GM12873 (cell line): Measurements from ENCODE around the gene RNF121.

ENCODE experiments used
- TF ChIP-seq, protein P1 (sequence below): IDR thresholded peaks from 2 replicates; pipeline ENCODE4 v1.5.1; 2012; ENCODE audit warnings: low read depth, mild to moderate bottlenecking, moderate library complexity, low read length, control low read depth; ENCODE audit not compliant: insufficient read depth; ENCODE audit errors: missing control alignments

Gene RNF121

DNA sequence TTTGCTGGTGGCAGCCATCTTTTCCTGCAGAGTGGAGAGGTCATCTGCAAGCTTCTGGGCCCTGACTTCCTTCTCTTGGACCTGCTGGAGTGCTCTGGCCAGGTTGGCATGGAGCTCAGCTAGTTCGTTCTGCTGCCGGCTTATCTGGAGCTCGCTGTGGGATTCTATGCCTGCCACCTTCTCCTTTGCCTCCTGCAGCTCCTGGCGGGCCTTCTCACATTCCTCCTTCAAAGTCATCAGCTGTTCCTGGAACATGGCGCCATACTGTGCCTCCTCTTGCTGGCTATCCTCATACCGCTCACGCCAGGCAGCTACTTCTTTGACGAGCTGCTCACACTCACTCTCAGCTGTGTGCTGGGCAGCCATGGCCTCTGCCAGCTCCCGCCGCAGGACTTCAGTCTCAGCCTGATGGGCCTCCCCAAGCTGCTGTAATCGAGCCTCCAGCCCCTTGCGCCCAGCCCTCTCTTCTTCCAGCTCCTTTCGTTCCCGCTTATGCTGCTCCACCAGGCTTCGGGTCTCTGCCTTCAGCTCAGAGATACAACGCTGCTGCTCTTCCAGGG is 86.0 kb downstream of the RNF121 start:
- TF ChIP-seq, protein P1, sequence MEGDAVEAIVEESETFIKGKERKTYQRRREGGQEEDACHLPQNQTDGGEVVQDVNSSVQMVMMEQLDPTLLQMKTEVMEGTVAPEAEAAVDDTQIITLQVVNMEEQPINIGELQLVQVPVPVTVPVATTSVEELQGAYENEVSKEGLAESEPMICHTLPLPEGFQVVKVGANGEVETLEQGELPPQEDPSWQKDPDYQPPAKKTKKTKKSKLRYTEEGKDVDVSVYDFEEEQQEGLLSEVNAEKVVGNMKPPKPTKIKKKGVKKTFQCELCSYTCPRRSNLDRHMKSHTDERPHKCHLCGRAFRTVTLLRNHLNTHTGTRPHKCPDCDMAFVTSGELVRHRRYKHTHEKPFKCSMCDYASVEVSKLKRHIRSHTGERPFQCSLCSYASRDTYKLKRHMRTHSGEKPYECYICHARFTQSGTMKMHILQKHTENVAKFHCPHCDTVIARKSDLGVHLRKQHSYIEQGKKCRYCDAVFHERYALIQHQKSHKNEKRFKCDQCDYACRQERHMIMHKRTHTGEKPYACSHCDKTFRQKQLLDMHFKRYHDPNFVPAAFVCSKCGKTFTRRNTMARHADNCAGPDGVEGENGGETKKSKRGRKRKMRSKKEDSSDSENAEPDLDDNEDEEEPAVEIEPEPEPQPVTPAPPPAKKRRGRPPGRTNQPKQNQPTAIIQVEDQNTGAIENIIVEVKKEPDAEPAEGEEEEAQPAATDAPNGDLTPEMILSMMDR = no peak

DNA sequence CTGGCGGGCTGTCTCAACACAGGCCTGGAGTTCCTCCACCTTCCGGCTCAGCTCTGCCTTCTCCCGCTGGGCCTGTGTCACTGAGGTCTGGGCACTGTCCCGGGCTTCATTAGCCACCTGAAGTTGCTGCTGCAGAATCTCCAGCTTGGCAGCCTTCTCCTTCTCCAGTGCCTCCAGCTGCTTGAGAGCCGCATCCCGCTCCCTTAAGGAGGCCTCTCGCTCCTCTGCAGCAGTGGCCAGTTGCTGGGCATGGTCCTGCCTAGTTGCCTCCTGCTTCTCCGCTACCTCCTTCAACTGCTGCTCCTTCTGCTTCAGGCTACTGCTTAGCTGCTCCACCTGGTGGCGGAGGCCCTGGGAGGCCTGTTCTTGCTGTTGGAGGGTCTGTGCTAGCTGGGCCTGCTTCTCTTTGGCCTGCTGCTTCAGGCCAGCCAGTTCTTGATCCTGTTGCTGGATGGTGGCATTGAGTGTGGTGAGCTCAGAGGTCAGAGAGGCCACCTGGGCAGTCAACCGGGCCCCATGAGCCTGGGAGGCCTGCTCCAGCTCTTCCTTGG is 86.7 kb downstream of the RNF121 start:
- TF ChIP-seq, protein P1 = peak; percentile 62

DNA sequence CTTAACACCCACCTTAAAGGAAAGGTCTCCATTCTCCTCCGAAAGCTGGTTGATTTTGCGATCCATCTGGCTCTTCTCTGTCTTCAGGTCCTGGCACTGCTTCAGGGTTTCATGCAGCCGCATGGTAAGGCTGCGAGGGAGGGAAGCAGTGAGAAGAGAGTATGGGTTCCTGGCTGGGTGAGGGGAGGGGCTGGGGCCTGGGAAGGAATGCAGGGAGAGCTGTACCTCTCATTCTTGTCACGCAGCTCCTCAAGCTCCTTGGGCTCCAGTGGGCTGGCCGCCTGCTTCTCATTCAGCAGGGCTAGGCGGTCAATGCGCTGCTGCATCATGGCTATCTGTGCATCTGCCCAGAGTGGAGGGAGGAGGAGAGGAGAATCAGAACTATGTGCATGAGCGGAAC is 89.3 kb downstream of the RNF121 start:
- TF ChIP-seq, protein P1 = no peak

DNA sequence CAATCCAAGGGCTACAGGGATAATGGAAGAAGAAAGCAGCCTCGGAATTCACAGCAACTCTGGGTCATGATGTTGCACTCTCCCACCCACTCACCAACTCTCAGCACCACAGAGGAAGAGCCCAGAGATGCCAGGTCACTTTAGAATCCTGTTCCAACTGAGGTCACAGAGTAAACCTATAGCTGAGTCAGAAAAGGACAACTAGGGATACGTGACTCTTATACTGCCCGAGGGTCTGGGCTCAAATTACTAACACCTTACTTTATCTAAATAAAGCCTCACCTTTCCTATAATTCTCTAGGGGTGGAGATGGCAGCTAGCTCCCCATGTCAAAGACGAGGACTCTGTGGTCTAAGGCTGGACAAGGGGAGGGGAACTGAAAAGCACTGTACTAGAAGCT is 94.5 kb downstream of the RNF121 start:
- TF ChIP-seq, protein P1 = no peak

DNA sequence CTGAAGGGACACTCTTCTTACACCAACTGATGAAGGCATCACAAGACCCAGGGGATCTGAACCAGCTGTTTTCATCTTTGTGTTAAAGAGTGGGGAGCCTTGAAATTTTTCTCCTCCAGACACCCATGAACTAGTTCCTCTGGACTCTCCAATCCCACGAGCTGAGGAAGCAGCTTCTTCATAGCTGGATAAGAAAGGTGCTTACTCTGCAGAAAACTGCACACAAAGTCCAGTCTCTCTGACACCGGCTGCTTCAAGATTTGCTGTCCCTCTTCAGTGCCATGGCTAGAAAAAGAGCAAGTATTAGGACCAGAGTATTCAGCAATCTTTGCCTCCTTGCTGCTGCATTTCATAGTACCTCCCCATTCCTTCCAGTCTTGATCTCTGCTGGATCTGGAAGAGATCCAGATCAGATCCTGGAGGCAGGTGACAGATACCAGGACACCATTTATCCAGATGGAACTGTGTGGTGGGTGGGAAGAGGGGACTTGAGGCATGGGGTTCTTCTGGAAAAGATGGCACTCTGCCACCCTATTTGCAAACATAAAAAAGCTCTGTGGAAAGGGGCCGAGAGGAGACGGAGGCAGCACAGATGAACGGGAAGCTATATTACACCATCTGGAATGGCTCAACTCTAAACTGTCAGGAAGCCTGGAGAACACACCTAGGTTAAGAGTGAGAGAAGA is 95.4 kb downstream of the RNF121 start:
- TF ChIP-seq, protein P1 = no peak

DNA sequence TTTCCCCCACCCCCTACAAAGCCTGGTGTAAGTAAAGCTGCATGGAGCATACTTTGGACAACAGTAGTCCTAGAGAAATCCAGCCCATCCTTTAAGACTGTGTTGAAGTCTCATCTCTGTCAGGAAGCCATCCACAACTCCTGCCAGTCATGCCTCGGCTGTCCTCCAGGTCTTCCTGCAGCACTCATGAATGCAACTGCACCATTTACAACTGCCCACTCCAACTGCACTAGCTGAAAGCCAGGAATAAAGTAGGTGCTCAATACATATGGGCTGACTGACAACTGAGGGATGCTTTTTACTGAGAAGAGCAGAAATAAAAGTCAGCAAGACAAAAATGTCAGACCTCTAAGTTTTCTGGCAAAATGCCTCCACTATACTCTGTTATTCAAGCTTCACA is 97.2 kb downstream of the RNF121 start:
- TF ChIP-seq, protein P1 = no peak

DNA sequence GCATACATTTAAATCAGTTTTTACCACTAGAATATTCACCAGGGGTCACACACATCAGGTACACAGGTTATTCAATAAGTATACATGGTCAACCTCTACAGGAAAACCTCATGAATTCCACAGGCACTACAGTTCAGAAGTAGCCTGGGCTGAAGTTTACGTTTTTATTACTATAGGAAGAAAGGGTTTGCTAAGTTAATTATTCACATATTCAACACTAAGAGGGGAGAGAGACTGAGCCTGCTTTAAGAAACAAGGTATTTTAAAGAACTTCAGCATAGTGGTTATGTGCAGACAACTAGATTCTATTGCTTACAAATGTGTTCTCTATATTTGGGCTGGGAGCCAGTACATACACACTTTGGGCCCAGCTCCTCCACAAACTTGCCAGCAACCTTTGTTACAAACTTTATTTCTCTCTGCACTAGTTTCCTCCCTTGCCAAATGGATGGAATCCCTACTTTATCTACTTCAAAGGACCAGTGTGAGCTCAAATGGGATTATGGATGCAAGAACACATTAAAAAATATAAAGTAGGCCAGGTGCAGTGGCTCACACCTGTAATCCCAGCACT is 101.7 kb downstream of the RNF121 start:
- TF ChIP-seq, protein P1 = no peak
